Choroid plexus epithelial cell (primary cell): ENCODE results near the gene SIN3A.
"Not testable (repeated sequence)": the region's sequence is repeated elsewhere in the genome, so short reads cannot be mapped to it uniquely, and the experiment has no call there.

Experiments used
- DNase-seq: peaks from one replicate; pipeline ENCODE4 v3.0.0-alpha.2; 2010; ENCODE audit warnings: low read depth
- H3K4me3 ChIP-seq: 2 replicates; pipeline ENCODE4 v1.5.1; 2011; ENCODE audit warnings: low read depth, mild to moderate bottlenecking, control low read depth, low read length, moderate library complexity
- CTCF ChIP-seq: conservative IDR thresholded peaks from 2 replicates; pipeline ENCODE4 v1.5.1; 2011; ENCODE audit warnings: low read depth, mild to moderate bottlenecking, control low read depth, inconsistent platforms, low read length, moderate library complexity

SIN3A gene

DNA sequence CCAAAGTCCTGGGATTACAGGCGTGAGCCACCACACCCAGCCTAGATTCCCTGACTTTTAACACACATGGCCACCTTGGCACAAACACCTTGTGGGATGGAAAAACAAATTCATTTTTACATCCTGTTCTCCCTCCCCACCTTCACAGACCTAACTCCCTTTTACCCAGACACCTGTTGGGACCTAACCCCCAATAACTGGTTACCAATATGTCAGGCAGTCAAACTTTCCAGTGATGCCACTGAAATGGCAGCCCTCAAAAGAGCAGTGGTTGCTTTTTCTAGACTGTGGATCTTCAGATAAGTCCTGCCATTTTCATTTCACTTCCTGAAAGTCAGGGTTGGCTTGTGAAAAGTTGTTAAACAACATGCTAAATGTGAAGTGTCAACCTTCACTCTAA lies 34.9 kb downstream of the SIN3A start:
- no peak for DNase-seq
- no peak for TF ChIP-seq CTCF
- no peak overlapping the region for H3K4me3 ChIP-seq

- no peak for TF ChIP-seq CTCF
- no peak overlapping the region for H3K4me3 ChIP-seq
- no peak for DNase-seq
Observed at GRCh38 chr15:75410196-75410595, 41.3 kb downstream of the SIN3A start.

- H3K4me3 ChIP-seq: no peak overlapping the region
- no peak for DNase-seq
- TF ChIP-seq CTCF: no peak
Observed at GRCh38 chr15:75407083-75407482, 44.4 kb downstream of the SIN3A start.

DNA sequence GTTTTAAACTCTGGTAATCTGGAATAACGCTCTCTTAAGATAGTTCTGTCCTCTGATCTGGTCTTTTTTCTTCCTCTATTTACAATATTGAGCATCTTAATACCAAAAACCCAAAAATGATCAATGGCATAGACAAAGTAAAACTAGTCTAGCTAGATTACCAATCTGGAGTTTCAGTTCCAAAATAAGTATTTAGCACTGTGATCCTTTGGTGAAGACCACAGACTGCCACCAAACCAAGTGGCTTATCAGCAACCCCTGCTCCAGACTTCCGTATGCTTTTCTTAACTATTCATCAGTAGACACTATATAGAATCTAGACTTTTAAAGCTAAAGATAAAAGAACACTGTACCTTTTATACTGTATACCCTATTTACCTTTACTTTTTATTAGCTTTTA lies 47.6 kb downstream of the SIN3A start:
- no peak for TF ChIP-seq CTCF
- DNase-seq: no peak
- H3K4me3 ChIP-seq: no peak overlapping the region

GRCh38 chr15:75397494-75397893 lies 54.0 kb downstream of the SIN3A start:
- DNase-seq: peak; percentile 8
- no peak for TF ChIP-seq CTCF
- no peak overlapping the region for H3K4me3 ChIP-seq

- H3K4me3 ChIP-seq: no peak overlapping the region
- TF ChIP-seq CTCF: no peak
- peak; percentile 65 for DNase-seq
Observed at GRCh38 chr15:75389791-75390382, 61.6 kb downstream of the SIN3A start.

DNA sequence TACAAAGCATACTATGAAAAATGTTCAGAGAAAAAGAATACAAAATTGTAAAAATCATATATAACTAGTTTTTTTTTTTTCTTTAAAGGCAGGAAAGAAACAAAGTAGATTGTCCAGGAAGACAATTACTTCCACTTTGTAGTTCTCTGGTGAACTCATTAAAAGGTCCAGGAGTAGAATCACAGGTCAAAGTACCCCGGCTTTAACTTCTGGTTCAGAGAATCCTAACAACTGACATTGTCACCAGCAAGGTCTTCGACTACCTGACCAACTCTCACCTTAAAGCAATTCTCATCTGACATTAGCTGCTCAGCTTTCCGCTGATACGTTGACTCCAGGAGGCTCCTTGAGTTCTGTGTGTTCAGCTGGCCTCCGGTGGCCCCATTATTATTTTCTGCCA lies 67.5 kb downstream of the SIN3A start:
- DNase-seq, H3K4me3 ChIP-seq: not testable (repeated sequence)
